Body of pancreas (tissue), 4 donors: ENCODE measurements around the gene CPZ. TPM values are rescaled to one million over a fixed set of nuclear protein-coding genes. Genes with fewer than 3 reads are reported as not detected.

Experiments used
- ATAC-seq: fragments of 150-250 bp; one replicate; pipeline ENCODE4 v1.9.1; 2016
- DNase-seq, 4 donors: peaks; one replicate each; pipeline ENCODE4 v3.0.0-alpha.2; 2019
- H3K27ac ChIP-seq, 4 donors: fragments of 200-600 bp; sonication (generic); 1 replicate in 3 of 4; 2 replicates in 1 of 4; pipeline versions ENCODE4 v1.5.1 to v1.6.1; 2016 to 2019; ENCODE audit warnings: mild to moderate bottlenecking in 1 of 4, mixed read lengths in 1 of 4, moderate library complexity in 1 of 4
- H3K27me3 ChIP-seq, 2 donors: fragments of 200-600 bp; sonication (generic); one replicate each; pipeline ENCODE4 v1.6.0; 2016; ENCODE audit warnings: mild to moderate bottlenecking in 1 of 2
- H3K36me3 ChIP-seq, 2 donors: fragments of 200-600 bp; sonication (generic); replicated peaks in 1 of 2; 2 replicates each; pipeline ENCODE4 v1.5.1; 2016; ENCODE audit warnings: low read depth in 2 of 2; ENCODE audit not compliant: insufficient read depth in 1 of 2
- H3K4me1 ChIP-seq: fragments of 200-600 bp; sonication (generic); one replicate; pipeline ENCODE4 v1.6.0; 2016
- H3K4me3 ChIP-seq, 2 donors: fragments of 200-600 bp; sonication (generic); 1 replicate in 1 of 2; 2 replicates in 1 of 2; pipeline ENCODE4 v1.5.1; 2016 to 2019
- H3K9me3 ChIP-seq, 3 donors: fragments of 200-600 bp; sonication (generic); 1 replicate in 2 of 3; 2 replicates in 1 of 3; pipeline ENCODE4 v1.5.1; 2016
- POLR2A ChIP-seq, 3 donors: fragments of 450-650 bp; IDR thresholded peaks; one replicate each; pipeline ENCODE4 v1.6.1; 2016; ENCODE audit warnings: antibody characterized with exemption in 3 of 3, mild to moderate bottlenecking in 2 of 3
- WGBS, 2 donors: methylation state at CpG; one replicate each; pipeline ENCODE4 v1.1.5; 2017; 5-methylcytosine and 5-hydroxymethylcytosine counted together
- intact Hi-C: fragments of 100-400 bp; cut with DNase I; formaldehyde crosslinking; loops from one replicate; pipeline ENCODE4 v1.15.1; 2023
- total RNA-seq, 2 donors: library from RNA; depleted of rRNA; stranded (reverse); fragments of >200 nt; gene quantifications; one replicate each; pipeline ENCODE4 v1.1.0, GENCODE V29; 2016
- TF ChIP-seq, protein P1 (sequence below), 7 experiments: fragments of 450-650 bp in 4 of 7; fragments of 200-600 bp in 3 of 7; sonication (generic) in 3 of 7; IDR thresholded peaks; one replicate each; pipeline ENCODE4 v1.5.1; 2016 to 2019; ENCODE audit warnings: antibody characterized with exemption in 7 of 7

CPZ gene
- under 1 TPM; 0.66 to 0.78 TPM for total RNA-seq

DNA sequence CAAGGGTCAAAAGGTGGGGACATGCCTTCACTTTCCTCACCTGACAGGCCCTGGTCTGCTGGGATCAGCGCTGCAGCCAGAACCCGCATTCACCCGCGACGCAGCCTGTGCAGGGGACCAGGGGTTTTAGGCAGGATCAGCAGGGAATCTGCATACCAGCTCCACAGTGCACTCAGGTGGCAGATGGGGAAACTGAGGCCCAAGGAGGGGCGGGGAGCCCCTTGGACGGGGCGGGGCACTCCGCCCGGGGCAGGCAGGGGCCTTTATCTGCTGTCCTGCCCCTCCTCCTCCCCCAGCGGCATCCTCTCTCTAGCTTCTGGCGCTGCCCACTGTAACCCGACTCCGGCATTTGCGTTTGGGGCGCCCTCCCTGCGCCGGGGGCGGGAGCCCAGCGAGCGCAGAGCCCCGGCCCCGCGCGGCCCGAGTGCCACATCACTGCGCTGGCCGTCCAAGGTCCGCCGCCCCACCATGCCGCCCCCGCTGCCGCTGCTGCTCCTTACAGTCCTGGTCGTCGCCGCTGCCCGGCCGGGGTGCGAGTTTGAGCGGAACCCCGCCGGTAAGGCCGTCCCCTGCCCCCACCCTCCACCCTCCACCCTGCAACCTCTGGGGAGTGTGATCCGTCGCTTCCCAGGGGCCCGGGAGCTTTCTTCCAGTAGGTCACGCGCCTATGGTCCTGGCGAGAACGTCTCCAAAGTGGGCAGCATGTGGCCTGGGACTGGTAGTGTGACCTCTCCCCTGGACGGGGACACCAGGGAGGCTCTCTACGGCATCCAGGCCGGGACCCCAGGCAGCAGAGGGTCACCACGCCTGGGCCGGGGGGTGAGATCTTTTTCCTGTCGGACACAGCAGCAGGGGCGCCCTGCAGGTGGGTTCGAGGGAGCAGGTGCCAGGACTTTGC lies at the start of gene CPZ:
Gene CPZ, plus strand, starts transcription at position 400 of the 898 bp plus-strand sequence. Its CDS starts 69 bp downstream, at position 469.
- 2 to 3% methylated on average over 6 to 57 of the region's 58 CpGs for WGBS, 2 donors
- intact Hi-C loops, result loop anchor here (5.0 kb wide), 1 partner anchor 125 kb away; no protein-coding TSS in a partner anchor
- DNase-seq (no peak), ATAC-seq (no peak)
- Histone ChIP-seq H3K4me3 (no peak within 1 kb of the TSS), H3K27me3 (peaks cover 0 to 8% of the 10 kb centered on the region in 2 donors), H3K36me3 (no peaks in the 10 kb centered on the region), H3K9me3 (no peaks in the 10 kb centered on the region), H3K27ac (no peak within 1 kb of the TSS), H3K4me1 (peaks cover 8% of the 10 kb centered on the region)
- TF ChIP-seq, protein P1, sequence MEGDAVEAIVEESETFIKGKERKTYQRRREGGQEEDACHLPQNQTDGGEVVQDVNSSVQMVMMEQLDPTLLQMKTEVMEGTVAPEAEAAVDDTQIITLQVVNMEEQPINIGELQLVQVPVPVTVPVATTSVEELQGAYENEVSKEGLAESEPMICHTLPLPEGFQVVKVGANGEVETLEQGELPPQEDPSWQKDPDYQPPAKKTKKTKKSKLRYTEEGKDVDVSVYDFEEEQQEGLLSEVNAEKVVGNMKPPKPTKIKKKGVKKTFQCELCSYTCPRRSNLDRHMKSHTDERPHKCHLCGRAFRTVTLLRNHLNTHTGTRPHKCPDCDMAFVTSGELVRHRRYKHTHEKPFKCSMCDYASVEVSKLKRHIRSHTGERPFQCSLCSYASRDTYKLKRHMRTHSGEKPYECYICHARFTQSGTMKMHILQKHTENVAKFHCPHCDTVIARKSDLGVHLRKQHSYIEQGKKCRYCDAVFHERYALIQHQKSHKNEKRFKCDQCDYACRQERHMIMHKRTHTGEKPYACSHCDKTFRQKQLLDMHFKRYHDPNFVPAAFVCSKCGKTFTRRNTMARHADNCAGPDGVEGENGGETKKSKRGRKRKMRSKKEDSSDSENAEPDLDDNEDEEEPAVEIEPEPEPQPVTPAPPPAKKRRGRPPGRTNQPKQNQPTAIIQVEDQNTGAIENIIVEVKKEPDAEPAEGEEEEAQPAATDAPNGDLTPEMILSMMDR (IDR thresholded peaks at IDR 0.05), result no peak
- TF ChIP-seq POLR2A (IDR thresholded peaks at IDR 0.05), result no peak

DNA sequence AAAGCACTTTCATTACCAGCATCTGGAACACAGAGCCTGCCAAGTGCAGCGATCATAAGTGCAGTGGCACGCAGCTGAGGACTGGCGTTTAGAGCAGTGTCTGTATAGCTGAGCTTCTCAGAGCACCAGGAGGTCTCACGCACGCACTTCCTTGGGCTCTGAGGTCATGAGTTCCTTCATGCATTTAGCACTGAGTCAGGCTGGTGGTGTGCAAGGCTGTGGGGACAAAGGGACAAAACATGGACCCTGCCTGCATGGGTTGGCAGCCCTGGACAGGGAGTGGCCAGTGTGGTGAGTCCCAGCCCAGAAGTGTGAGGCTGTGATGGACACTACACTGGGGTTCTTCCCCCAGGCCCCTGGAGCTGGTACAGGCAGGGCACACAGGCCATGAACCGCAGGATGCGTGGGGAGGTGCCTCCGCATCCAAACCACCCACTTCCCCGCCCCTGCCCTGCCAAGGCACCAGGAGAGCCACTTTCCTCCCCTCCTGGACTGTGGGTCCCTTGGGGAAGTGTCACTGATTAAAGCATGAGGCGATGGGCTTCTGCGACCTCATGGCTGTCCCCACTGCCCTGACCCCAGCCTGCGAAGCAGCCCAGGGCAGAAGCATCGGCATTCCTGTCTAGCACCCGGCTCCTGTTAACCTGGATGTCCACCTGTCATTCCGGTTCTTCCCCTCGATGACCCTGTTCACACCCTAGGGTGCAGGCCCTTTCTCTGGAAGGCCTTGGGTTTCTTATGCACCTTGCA lies 49.6 kb upstream of the CPZ start:
- ATAC-seq (no peak), DNase-seq (no peak)
- Histone ChIP-seq H3K9me3 (no peaks in the 10 kb centered on the region), H3K4me1 (peaks cover 14% of the 10 kb centered on the region), H3K36me3 (no peaks in the 10 kb centered on the region), H3K4me3 (no peak overlapping the region), H3K27me3 (no peaks in the 10 kb centered on the region), H3K27ac (no peak overlapping the region)
- TF ChIP-seq, protein P1 (IDR thresholded peaks at IDR 0.05), result no peak
- no peak for TF ChIP-seq POLR2A (IDR thresholded peaks at IDR 0.05)
- intact Hi-C loops, result no loop called here
- WGBS, 2 donors, result 86 to 88% methylated on average over 11 to 16 of the region's 16 CpGs

DNA sequence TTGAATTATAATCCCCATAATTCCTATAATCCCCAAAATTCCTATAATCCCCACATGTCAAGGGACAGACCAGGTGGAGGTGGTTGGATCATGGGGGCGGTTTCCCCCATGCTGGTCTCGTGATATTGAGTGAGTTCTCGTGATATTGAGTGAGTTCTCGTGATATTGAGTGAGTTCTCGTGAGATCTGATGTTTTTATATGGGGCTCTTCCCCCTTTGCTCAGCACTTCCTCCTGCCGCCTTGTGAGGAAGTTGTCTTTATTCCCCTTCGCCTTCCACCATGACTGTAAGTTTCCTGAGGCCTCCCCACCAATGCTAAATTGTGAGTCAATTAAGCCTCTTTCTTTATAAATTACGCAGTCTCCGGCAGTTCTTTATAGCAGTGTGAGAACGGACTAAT lies 48.9 kb upstream of the CPZ start:
- intact Hi-C loops, result no loop called here
- TF ChIP-seq, protein P1 (IDR thresholded peaks at IDR 0.05), result no peak
- no peak for TF ChIP-seq POLR2A (IDR thresholded peaks at IDR 0.05)
- peaks cover 7% of the 10 kb centered on the region for H3K4me1 ChIP-seq
- no peaks in the 10 kb centered on the region for H3K27me3 ChIP-seq
- no peaks in the 10 kb centered on the region for H3K9me3 ChIP-seq
- ATAC-seq (no peak), DNase-seq (no peak)
- H3K27ac ChIP-seq, result no peak overlapping the region
- 85 to 93% methylated on average over 10 of the region's 10 CpGs for WGBS, 2 donors
- no peaks in the 10 kb centered on the region for H3K36me3 ChIP-seq
- H3K4me3 ChIP-seq, result no peak overlapping the region

DNA sequence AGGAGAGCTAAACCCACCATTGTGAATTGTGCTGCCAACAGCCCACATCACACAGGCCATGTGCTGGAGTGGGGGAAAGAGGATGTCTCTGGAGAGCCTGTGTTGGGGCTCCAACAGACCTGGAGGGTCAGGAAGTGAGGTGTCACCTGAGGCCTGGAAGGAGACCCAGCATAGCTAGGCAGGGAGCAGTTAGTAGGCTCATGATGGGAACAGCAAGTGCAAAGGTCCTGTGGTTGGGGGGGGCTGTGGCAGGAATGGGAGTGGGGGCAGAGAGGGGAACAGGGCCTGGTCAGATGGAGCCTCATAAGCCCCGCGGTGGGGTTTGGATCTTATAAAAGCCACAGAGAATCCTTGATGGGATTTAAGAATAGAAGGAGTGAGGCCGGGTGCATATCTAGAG lies 48.3 kb upstream of the CPZ start:
- WGBS, 2 donors, result 87 to 89% methylated on average over 3 of the region's 3 CpGs
- H3K9me3 ChIP-seq, result no peaks in the 10 kb centered on the region
- intact Hi-C loops, result no loop called here
- no peaks in the 10 kb centered on the region for H3K27me3 ChIP-seq
- no peak overlapping the region for H3K4me3 ChIP-seq
- no peak overlapping the region for H3K27ac ChIP-seq
- DNase-seq, result no peak
- peaks cover under 1% of the 10 kb centered on the region for H3K4me1 ChIP-seq
- TF ChIP-seq, protein P1 (IDR thresholded peaks at IDR 0.05), result no peak
- no peak for TF ChIP-seq POLR2A (IDR thresholded peaks at IDR 0.05)
- no peak for ATAC-seq
- H3K36me3 ChIP-seq, result no peaks in the 10 kb centered on the region
